Measurements from ENCODE around the gene IGFN1.

IGFN1 gene

GRCh38 chr1:201185123-201185453 is 5.5 kb upstream of the IGFN1 start:
- DNase-seq (ENCODE audit: low spot score): no peak

GRCh38 chr1:201185527-201186128 is 5.0 kb upstream of the IGFN1 start:
- no peak for DNase-seq (ENCODE audit: low spot score)

- DNase-seq (ENCODE audit: low spot score): no peak
These were observed 4.4 kb upstream of the IGFN1 start for GRCh38 chr1:201186192-201186591.

GRCh38 chr1:201189085-201189484 is 1.5 kb upstream of the IGFN1 start:
- no peak for DNase-seq (ENCODE audit: low spot score)

- no peak for DNase-seq (ENCODE audit: low spot score)
These were observed 619 bp upstream of the IGFN1 start for GRCh38 chr1:201190005-201190404.

- no peak for DNase-seq (ENCODE audit: low spot score)
These were observed 1.1 kb downstream of the IGFN1 start for GRCh38 chr1:201191653-201192260.

GRCh38 chr1:201192261-201192788 is 1.7 kb downstream of the IGFN1 start:
- no peak for DNase-seq (ENCODE audit: low spot score)

- DNase-seq (ENCODE audit: low spot score): no peak
These were observed 3.4 kb downstream of the IGFN1 start for GRCh38 chr1:201194046-201194445.

GRCh38 chr1:201198598-201198997 is 8.0 kb downstream of the IGFN1 start:
- DNase-seq (ENCODE audit: low spot score): no peak

- no peak for DNase-seq (ENCODE audit: low spot score)
These were observed 14.4 kb downstream of the IGFN1 start for GRCh38 chr1:201205036-201205435.

GRCh38 chr1:201206176-201206575 is 15.6 kb downstream of the IGFN1 start:
- DNase-seq (ENCODE audit: low spot score): no peak

- DNase-seq (ENCODE audit: low spot score): no peak
These were observed 16.4 kb downstream of the IGFN1 start for GRCh38 chr1:201207046-201207445.

- DNase-seq (ENCODE audit: low spot score): no peak
These were observed 17.6 kb downstream of the IGFN1 start for GRCh38 chr1:201208236-201208635.

GRCh38 chr1:201212056-201212455 is 21.4 kb downstream of the IGFN1 start:
- no peak for DNase-seq (ENCODE audit: low spot score)

- no peak for DNase-seq (ENCODE audit: low spot score)
These were observed 21.9 kb downstream of the IGFN1 start for GRCh38 chr1:201212461-201213055.

- DNase-seq (ENCODE audit: low spot score): no peak
These were observed 22.6 kb downstream of the IGFN1 start for GRCh38 chr1:201213106-201213770.

- DNase-seq (ENCODE audit: low spot score): no peak
These were observed 23.3 kb downstream of the IGFN1 start for GRCh38 chr1:201213926-201214325.

- DNase-seq (ENCODE audit: low spot score): no peak
These were observed 23.8 kb downstream of the IGFN1 start for GRCh38 chr1:201214461-201214860.

- DNase-seq (ENCODE audit: low spot score): no peak
These were observed 24.3 kb downstream of the IGFN1 start for GRCh38 chr1:201214886-201215285.

- no peak for DNase-seq (ENCODE audit: low spot score)
These were observed 25.1 kb downstream of the IGFN1 start for GRCh38 chr1:201215531-201216357.

GRCh38 chr1:201216395-201217085 is 25.9 kb downstream of the IGFN1 start:
- DNase-seq (ENCODE audit: low spot score): no peak

GRCh38 chr1:201217146-201217545 is 26.5 kb downstream of the IGFN1 start:
- DNase-seq (ENCODE audit: low spot score): no peak
